Stromal cell of bone marrow (primary cell): ENCODE measurements around the gene MTMR11.
"Not testable (repeated sequence)": the region's sequence is repeated elsewhere in the genome, so short reads cannot be mapped to it uniquely, and the experiment has no call there.

Experiments
- DNase-seq: peaks from one replicate; pipeline ENCODE4 v3.0.0-alpha.2; 2012; ENCODE audit warnings: low read depth

Gene MTMR11

GRCh38 chr1:149936170-149936991 lies at the start of gene MTMR11:
Gene MTMR11 (minus strand): TSS chr1:149936879. CDS start chr1:149936647, 232 bp downstream.
- DNase-seq = peak; percentile 35

- no peak for DNase-seq
Measured at GRCh38 chr1:149979972-149980540, 43.4 kb upstream of the MTMR11 start.

GRCh38 chr1:149979245-149979971 lies 42.7 kb upstream of the MTMR11 start:
- no peak for DNase-seq

GRCh38 chr1:149978547-149979023 lies 41.9 kb upstream of the MTMR11 start:
- no peak for DNase-seq

GRCh38 chr1:149977345-149977744 lies 40.7 kb upstream of the MTMR11 start:
- no peak for DNase-seq

- no peak for DNase-seq
Measured at GRCh38 chr1:149972547-149972946, 35.9 kb upstream of the MTMR11 start.

GRCh38 chr1:149967646-149968045 lies 31.0 kb upstream of the MTMR11 start:
- no peak for DNase-seq

GRCh38 chr1:149967041-149967440 lies 30.4 kb upstream of the MTMR11 start:
- DNase-seq = no peak

GRCh38 chr1:149966405-149966804 lies 29.7 kb upstream of the MTMR11 start:
- no peak for DNase-seq

- no peak for DNase-seq
Measured at GRCh38 chr1:149965440-149965839, 28.8 kb upstream of the MTMR11 start.

GRCh38 chr1:149963358-149963757 lies 26.7 kb upstream of the MTMR11 start:
- no peak for DNase-seq

GRCh38 chr1:149962736-149963135 lies 26.1 kb upstream of the MTMR11 start:
- no peak for DNase-seq

- peak; percentile 65 for DNase-seq
Measured at GRCh38 chr1:149962039-149962647, 25.5 kb upstream of the MTMR11 start.

GRCh38 chr1:149957548-149957947 lies 20.9 kb upstream of the MTMR11 start:
- DNase-seq = not testable (repeated sequence)

GRCh38 chr1:149949911-149950310 lies 13.2 kb upstream of the MTMR11 start:
- DNase-seq = no peak

GRCh38 chr1:149945206-149945605 lies 8.5 kb upstream of the MTMR11 start:
- DNase-seq = no peak

- DNase-seq = no peak
Measured at GRCh38 chr1:149942885-149943284, 6.2 kb upstream of the MTMR11 start.

GRCh38 chr1:149942207-149942606 lies 5.5 kb upstream of the MTMR11 start:
- peak; percentile 23 for DNase-seq

- no peak for DNase-seq
Measured at GRCh38 chr1:149940427-149940826, 3.7 kb upstream of the MTMR11 start.

- not testable (repeated sequence) for DNase-seq
Measured at GRCh38 chr1:149938668-149939003, 2.0 kb upstream of the MTMR11 start.

- no peak for DNase-seq
Measured at GRCh38 chr1:149937759-149938158, 1.1 kb upstream of the MTMR11 start.

GRCh38 chr1:149936992-149937705 lies 470 bp upstream of the MTMR11 start:
- DNase-seq = peak; percentile 47
